A204.1 (cell line): ENCODE measurements around the gene ICA1L.
"Not testable (repeated sequence)": the region's sequence is repeated elsewhere in the genome, so short reads cannot be mapped to it uniquely, and the experiment has no call there.

ENCODE experiments used
- FAIRE-seq: peaks from 2 replicates; lab custom pipeline; 2012; peaks lifted over from hg19 to GRCh38; lab: Jason Lieb, UNC

Gene ICA1L

DNA sequence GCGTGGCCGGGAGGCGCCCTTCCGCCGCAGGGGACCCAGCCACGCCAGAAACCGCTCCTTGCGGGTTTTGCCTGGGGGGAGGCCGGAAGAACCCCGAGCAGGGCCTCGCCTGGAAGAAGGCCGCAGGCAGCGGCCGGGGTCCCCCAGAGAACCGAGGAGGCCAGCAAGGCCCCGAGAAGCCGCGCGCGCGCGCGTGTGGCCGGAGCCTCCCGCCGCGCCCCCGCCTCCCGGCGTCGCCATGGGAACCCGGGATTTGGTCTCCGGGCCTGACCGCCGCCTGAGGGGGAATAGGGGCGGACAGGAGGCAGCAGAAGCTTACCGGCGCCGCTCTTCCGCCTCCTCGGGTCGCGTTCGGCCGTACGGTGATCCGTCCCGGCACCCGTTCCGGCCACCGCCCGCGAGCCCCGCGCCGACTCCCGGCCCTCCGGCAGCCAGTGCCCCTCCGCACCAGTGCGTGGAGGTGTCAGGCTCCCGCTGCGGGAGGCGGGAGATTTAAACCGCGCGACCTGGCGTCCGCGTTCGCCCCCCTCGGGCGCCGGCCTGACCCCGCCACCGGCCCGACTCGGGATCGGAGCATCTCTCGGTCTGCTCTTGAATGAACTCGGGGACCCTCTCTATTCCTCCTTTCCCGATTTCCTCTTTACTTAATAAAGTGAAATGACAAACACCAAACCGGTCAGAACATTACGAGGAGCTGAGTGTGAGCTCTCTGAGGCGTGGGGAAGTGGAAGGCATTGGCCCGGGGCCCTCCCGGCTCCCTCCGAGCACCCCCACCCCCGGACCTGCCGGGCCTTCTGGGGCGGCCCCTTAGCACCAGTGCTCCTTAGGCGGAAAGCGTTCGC lies at the start of gene ICA1L:
ICA1L (minus strand) TSS at position 467 of the 842 bp plus-strand sequence. CDS start 42,757 bp downstream, outside the sequence.
- no peak for FAIRE-seq

DNA sequence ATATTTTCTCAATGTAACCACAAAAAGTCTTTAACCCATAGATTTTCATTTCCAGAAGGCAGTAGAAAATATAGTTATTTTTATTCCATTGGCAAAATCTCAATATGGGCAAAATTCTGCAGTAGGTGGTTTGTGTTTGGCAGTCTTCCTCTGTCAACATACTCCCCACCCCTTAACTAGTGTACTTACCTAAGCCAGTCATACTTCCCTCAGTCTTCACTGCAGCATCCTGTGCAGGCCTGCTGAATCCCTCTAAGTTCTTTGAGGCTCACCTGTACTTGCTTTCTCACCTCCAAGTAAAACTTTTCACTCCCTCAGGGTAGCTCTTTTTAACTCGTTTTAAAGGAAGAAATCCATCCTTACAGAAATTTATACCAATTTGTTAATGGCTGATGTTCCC lies 47.3 kb upstream of the ICA1L start:
- FAIRE-seq, result no peak

DNA sequence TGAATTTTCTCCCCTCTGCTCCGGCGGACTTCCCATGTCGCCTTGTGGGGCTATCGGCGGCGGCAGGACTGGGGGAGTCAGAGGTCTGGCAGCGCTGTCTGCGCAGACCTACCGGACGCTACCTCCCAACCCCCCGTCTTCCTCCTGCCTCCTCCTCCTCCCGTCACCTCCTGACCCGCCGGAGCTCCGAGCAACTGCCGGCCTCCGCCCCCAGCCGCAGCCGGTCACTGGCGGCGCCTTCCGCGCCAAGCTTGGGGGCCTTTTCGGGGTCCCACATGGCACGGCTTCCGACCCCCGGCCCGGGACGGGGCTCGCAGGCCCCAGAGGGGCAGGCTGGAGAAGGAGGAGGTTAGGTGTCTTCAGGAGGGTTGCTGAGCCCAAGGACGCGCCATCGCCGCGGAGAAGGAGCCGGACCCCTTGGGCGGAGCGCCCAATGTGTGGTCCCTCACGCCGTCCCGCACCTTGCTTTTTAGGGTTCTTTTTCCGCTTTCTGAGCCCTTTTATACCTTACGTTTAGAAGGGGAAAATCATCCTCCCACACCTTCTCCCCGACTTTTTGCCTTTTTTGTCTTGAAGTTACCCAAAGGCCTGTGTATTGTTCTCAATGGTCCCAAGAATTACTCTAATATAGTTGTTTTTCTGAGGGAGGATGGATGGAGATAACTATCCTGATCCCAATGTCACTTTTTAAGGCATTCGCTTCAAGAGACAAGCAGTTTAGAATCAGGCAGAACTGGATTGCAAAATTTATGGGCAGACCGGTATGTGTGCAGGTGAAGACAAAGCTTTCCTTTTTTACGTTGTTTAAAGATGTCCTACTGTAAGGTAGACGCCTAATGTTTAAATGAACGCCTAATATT lies 41.0 kb upstream of the ICA1L start:
- not testable (repeated sequence) for FAIRE-seq

DNA sequence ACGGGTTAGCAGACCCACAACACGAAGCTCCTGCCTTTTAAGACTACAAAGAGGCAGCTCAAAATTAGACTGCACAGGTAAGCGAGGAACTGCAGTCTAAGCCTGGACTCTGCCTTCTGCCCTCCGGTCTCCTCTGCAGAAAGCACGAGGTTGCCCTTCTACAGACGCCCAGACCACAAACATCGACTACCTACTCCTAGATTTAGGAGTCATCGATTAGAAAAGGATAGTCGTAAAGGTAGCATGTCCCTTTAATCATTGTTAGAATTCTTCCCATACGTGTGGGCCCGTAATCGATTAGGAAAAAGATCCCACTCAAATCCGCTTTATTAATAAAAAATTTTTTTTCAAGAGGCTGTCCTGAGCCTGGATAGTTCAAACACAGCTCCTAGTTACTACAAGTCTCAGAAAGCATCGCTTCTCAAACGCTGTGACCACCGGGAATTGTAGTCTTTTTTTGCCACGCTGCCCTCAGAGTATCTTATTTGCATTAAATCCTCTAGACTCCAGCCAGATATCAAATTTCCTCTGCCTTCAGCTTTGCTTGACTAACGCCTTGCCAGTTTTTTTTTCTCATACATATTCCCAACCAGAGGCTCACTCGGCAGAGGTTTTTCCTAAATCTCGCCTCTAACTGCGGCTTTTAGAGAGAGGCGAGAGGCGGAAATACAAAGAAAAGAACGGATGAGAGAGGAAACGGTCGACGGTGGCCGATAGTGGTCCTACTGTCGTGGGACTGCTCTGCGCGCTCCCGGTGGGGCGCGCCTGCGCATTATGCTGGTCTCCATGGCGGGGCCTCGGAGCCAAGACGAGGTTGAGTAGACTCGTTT lies 40.2 kb upstream of the ICA1L start, which contains the start of the genes CARF and WDR12:
CARF (plus strand) TSS at position 764 of the 830 bp plus-strand sequence. CDS start 29,628 bp downstream, outside the sequence.
WDR12 (minus strand) TSS at position 162 of the 830 bp plus-strand sequence. CDS start 197 bp downstream, outside the sequence.
- peak; percentile 3 for FAIRE-seq

DNA sequence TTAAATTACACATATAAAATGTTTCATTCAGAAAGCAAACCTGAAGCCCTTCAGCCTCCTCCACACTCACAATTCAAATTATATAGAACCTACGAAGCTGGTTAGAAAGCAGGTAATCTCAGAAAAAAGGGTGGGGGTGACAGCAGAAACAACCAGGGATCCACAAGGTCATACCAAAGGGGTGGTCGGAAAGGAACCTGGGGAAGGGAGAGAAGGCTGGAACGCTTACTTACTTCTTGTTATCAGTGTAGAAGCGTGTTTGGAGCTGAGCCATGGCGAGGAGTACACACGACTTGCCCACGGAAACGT lies 39.6 kb upstream of the ICA1L start:
- no peak for FAIRE-seq

DNA sequence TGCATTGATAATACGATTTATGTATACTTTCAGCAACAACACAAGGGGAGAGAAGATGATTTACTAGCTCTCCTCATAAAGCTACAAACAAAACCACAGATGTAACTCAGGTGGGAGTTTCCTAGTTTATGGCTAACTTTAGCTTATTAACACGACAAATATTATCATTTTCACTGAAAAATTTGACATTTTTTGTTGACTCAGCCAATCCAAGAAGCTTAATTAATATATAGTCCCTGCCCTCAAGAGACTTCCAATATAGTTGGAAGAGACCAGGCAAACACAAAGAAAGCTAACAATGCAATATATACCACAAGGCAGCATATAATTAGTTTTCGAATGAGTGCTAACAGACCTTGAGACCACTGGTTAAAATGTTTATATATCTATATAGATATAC lies 39.1 kb upstream of the ICA1L start:
- no peak for FAIRE-seq

DNA sequence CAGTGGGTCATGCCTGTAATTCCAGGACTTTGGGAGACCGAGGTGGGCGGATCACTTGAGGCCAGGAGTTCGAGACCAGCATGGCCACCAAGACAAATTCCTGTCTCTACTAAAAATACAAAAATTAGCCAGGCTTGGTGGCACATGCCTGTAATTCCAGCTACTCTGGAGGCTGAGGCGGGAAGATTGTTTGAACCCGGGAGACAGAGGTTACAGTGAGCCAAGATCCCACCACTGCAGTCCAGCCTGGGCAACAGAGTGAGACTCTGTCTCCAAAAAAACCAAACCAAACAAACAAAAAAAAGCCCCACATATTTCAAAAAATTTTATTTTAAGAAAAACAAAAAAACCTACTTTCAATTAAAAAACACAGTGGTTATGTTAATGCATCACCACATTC lies 38.7 kb upstream of the ICA1L start:
- FAIRE-seq, result not testable (repeated sequence)

DNA sequence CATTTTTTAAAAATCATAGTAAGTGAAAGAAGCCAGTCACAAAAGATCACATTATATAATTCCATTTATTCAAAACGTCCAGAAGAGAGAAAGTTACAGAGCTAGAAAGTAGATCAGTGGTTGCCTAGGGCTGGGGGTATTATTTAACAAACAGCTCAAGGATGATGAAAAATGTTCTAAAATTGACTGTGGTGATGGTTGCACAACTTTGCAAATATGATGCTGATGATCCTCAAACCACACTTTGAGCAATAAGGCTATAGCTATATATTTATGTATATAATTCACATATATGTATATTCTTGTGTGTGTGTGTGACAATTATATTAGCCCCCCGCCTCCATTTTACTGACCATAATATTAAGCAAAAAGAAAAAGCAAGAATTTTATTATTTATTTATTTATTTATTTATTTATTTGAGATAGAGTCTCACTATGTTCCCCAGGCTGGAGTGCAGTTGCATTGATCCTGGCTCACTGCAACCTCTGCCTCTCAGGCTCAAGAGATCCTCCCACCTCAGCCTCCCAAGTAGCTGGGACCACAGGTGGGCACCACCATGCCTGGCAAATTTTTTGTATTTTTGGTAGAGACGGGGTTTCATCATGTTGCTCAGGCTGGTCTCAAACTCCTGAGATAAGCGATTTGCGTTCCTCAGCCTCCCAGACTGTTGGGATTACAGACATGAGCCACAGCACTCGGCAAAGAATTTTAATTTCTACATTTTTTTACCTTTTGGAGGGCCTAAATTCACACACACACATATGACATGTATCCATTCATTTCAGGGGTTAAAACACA lies 38.0 kb upstream of the ICA1L start:
- no peak for FAIRE-seq

DNA sequence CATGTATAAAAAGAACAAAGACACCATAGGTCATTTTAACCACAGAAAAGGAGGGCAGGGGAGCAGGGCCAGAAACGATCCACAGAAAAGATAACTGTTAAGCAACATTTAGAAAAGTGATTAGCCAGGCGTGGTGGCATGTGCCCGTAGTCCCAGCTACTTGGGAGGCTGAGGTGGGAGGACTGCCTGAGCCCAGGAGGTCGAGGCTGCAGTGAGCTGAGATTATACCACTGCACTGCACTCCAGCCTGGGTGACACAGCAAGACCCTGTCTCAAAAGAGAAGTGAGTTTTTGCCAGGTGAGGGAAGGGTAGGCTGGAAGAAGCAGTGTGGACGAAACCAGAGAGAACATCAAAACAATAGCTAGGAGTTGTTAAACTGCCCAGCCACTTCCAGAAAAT lies 36.6 kb upstream of the ICA1L start:
- no peak for FAIRE-seq

DNA sequence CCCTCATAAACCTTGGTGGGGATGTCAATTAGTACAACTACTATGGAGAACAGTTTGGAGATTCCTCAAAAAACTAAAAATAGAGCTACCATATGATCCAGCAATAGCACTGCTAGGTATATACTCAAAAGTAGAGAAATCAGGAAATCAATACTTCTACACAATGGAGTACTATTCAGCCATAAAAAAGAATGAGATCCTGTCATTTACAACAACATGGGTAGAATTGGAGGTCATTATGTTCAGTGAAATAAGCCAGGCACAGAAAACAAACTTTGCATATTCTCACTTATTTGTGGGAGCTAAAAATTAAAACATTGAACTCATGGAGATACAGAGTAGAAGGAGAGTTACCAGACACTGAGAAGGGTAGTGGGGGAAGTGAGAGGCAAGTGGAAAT lies 33.9 kb upstream of the ICA1L start:
- FAIRE-seq, result not testable (repeated sequence)

DNA sequence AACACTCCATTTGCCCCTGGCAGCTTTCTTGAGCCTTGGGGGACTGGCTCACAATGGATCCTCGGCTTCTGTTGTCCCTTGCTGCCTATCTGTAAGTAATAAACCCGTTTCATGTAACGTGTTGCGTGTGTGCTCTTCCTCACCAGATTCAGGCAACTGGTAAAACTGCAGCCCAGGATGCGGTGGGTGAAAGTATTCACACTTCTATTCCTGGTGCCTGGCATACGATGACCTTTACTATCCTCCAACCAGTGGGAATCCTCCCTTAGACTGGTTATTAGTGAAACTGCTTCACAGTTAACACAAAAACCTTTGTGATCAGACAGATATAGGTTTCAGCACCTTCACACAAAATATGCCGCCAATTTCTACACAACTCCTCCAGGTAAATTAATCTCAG lies 13.6 kb upstream of the ICA1L start:
- FAIRE-seq, result no peak

DNA sequence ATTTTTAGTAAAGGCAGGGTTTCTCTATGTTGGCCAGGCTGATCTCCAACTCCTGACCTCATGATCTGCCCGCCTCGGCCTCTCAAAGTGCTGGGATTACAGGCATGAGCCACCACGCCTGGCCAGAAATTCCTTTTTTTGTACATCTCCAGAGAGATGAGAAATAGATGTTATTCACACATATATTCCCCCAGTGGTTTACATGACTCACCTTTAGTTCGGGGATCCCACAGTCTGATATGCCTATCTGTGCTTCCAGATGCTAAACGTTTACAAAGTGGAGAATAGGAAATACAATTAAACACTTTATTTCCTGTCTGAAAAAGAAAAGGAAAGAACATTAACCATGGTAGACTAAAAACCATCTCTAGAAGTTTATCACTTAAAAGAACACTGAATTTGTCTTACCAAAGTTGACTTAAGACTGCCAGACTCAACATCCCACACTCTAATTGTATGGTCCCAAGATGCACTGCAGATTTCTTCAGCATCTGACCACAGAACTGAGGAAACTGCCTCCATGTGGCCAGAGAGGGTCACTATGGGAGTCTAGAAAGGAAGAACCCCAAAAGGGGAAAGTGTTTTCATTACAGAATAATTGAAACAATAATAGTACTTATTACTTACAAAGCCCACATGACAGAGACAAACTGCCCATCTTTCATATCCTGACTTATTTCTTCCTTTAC lies 12.6 kb upstream of the ICA1L start:
- no peak for FAIRE-seq

DNA sequence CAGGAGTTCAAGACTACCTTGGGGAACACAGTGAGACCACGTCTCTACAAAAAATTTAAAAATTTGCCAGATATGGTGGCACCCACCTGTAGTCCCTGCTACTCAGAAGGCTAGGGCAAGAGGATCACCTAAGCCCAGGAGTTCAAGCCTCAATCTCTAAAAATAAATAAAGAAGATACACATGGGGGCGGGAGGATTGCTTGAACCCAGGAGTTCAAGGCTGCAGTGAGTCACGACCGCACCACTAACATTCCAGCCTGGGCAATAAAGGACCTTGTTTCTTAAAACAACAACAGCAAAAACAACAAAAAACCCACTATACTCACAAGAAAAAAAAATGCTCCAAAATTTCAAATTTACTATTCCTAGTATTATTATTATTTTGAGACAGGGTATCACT lies 10.0 kb upstream of the ICA1L start:
- FAIRE-seq, result no peak

DNA sequence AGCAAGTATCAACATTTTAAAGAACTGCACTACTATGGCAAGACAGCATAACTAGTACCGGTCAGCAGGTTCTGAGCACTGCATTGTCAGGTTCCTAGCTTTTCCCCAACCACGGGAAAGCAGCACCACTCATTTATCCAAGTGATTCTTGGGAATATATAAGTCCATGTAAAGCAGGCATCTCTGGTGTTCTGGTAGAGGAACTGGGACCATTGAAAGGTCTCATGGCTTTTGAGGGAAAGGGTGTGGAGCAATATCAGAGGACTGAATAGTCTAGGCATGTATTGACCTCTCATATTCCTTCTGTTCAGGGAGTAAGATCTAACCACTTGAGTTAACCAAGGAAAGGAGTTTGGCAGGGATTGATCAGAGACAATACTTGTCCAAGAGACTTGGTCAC lies 6.1 kb upstream of the ICA1L start:
- no peak for FAIRE-seq

DNA sequence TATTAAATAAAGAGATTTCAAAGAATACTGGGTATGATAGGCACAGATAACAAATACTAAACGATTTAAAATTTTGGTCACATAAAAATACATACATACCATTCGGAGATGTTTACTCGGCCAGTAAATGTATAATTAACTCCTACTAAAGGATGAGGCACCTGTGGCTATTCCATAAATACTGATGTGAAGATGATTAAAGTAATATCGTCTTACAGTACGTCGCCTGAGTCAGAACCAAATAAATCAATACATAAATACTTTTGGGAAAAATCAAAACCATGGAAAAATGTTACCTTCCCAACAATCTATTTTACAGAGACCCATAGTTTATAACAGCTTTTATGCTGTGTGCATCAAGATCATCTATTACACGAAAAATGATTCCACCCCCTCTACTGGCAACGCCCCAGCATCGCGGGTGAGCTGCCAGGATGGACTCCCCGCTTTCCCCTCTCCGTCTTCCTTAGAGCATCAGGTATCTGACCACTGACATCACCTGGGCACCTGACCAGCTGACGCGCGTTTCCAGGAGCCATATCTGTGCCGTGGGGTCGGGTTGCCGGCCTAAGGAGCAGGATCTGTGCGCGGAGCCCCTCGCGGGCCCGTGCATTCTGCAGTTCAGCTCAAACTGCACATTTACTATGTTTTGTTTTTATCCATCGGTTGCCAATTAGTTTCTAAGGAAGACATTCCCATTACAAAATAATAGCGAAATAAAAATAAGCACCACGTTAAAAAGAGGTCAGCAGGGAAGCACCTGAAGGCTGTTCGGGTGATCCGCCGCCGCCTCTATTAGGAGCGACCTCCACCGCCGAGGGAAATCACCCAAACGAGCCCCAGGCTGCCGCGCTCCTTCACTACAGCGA lies 901 bp downstream of the ICA1L start:
- no peak for FAIRE-seq

DNA sequence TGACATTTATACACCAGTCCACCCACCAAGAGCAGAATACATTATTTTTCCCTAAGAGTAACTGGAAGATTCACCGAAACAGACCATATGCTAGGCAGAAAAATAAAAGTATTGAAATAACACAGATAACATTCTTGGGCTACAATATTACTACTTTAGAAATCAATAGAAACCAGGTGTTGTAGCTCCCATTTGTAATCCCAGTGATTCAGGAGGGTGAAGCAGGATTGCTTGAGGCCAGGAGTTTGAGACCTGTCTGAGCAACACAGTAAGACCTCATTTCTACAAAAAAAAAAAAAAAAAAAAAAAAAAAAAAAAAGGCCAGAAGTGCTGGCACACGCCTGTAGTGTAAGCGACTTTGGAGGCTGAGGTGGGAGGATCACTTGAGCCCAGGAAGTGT lies 9.6 kb downstream of the ICA1L start:
- FAIRE-seq, result no peak

DNA sequence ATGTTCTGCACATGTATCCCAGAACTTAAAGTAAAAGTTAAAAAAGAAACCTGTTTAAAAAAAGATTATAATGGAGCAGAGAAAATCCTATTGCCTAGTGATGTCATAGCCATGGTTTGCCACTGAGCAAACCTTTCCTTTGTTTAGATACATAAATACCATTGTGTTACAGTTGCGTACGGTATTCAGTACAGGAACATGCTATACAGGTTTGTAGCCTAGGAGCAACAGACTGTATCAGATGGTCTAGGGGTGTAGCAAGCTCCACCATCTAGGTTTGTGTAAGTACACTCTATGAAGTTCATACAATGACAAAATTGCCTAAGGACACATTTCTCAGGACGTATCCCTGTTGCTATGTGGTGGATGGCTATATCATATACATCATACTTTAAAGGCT lies 13.0 kb downstream of the ICA1L start:
- FAIRE-seq, result no peak

DNA sequence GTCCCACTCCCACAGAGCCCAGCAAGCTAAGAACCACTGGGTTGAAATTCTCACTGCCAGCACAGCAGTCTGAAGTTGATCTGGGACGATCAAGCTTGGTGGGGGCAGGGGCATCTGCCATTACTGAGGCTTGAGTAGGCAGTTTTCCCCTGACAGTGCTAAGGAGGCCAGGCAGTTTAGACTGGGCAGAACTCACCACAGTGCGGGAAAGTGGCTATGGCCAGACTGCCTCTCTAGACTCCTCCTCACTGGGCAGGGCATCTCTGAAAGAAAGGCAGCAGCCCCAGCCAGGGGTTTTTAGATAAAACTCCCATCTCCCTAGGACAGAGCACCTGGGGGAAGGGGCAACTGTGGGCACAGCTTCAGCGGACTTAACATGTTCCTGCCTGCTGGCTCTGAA lies 22.2 kb downstream of the ICA1L start:
- not testable (repeated sequence) for FAIRE-seq

DNA sequence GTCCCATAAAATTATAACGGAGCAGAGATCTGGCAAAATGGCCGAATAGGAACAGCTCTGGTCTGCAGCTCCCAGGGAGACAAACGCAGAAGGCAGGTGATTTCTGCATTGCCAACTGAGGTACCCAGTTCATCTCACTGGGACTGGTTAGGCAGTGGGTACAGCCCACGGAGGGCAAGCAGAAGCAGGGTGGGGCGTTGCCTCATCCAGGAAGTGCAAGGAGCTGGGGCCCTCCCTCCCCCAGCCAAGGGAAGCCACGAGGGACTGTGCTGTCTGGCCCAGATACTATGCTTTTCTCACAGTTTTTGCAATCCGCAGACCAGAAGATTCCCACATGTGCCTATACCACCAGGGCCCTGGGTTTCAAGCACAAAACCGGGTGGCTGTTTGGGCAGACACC lies 22.8 kb downstream of the ICA1L start:
- no peak for FAIRE-seq
